GM06990 (cell line): ENCODE results near the gene REXO5.
A peak's percentile ranks its signal among the peaks of the same experiment; 100 is the strongest.
"Not testable (repeated sequence)": the region's sequence is repeated elsewhere in the genome, so short reads cannot be mapped to it uniquely, and the experiment has no call there.

Experiments
- DNase-seq: peaks from one replicate; pipeline ENCODE4 v3.0.0-alpha.2; 2011; ENCODE audit not compliant: insufficient read length; ENCODE audit errors: extremely low read depth
- H3K27me3 ChIP-seq: replicated peaks from 2 replicates; pipeline ENCODE4 v1.6.0; 2011; ENCODE audit warnings: low read length; ENCODE audit not compliant: control insufficient read depth, insufficient read depth
- H3K36me3 ChIP-seq: 2 replicates; pipeline ENCODE4 v1.5.1; 2011; ENCODE audit warnings: low read length; ENCODE audit not compliant: control insufficient read depth, insufficient read depth
- H3K4me3 ChIP-seq: replicated peaks from 2 replicates; pipeline ENCODE4 v1.5.1; 2011; ENCODE audit warnings: low read depth, mild to moderate bottlenecking, control low read depth, low read length
- CTCF ChIP-seq: IDR thresholded peaks from 2 replicates; pipeline ENCODE4 v1.5.1; 2011; ENCODE audit warnings: low read length, control low read depth, mild to moderate bottlenecking, inconsistent platforms; ENCODE audit not compliant: insufficient read depth, poor library complexity, severe bottlenecking

The REXO5 gene

GRCh38 chr16:20859699-20860098 is 53.4 kb downstream of the REXO5 start:
- no peak for DNase-seq
- Histone ChIP-seq H3K27me3 (no peaks in the 10 kb centered on the region), H3K36me3 (peaks cover 9% of the 10 kb centered on the region), H3K4me3 (no peak overlapping the region)
- no peak for TF ChIP-seq CTCF

- H3K27me3 ChIP-seq = no peaks in the 10 kb centered on the region
- no peak for TF ChIP-seq CTCF
- peaks cover 9% of the 10 kb centered on the region for H3K36me3 ChIP-seq
These were observed 54.0 kb downstream of the REXO5 start for GRCh38 chr16:20860361-20860760.

GRCh38 chr16:20860995-20861394 is 54.7 kb downstream of the REXO5 start:
- not testable (repeated sequence) for H3K36me3 ChIP-seq, H3K27me3 ChIP-seq, DNase-seq, H3K4me3 ChIP-seq

More at GRCh38 chr16:20860361-20860760, 54.0 kb downstream of the REXO5 start:
- H3K4me3 ChIP-seq = no peak overlapping the region
- no peak for DNase-seq

GRCh38 chr16:20862162-20862960 is 56.0 kb downstream of the REXO5 start:
- TF ChIP-seq CTCF = no peak
- Histone ChIP-seq H3K27me3 (no peaks in the 10 kb centered on the region), H3K36me3 (peaks cover 9% of the 10 kb centered on the region), H3K4me3 (no peak overlapping the region)
- no peak for DNase-seq

GRCh38 chr16:20864376-20864775 is 58.0 kb downstream of the REXO5 start:
- DNase-seq, H3K36me3 ChIP-seq, H3K27me3 ChIP-seq, H3K4me3 ChIP-seq: not testable (repeated sequence)

- H3K4me3 ChIP-seq = no peak overlapping the region
- no peaks in the 10 kb centered on the region for H3K27me3 ChIP-seq
- peaks cover 7% of the 10 kb centered on the region for H3K36me3 ChIP-seq
- TF ChIP-seq CTCF = no peak
- DNase-seq = peak; percentile 49
These were observed 59.2 kb downstream of the REXO5 start for GRCh38 chr16:20865420-20866131.
